Keratinocyte (primary cell): ENCODE results near the gene GRPEL1. TPM values are rescaled to one million over a fixed set of nuclear protein-coding genes. Genes with fewer than 3 reads are reported as not detected.

Experiments used
- DNase-seq: peaks from one replicate; pipeline ENCODE4 v3.0.0-alpha.2; 2011; ENCODE audit warnings: low read depth, missing footprints, low spot score
- FAIRE-seq: peaks from 2 replicates; lab custom pipeline; 2011; peaks lifted over from hg19 to GRCh38; lab: Jason Lieb, UNC
- H2AFZ ChIP-seq: 2 replicates; pipeline ENCODE4 v1.6.0; 2012; ENCODE audit warnings: low read length, control low read depth, inconsistent platforms; ENCODE audit not compliant: control insufficient read depth
- H3K27ac ChIP-seq: 2 replicates; pipeline ENCODE4 v1.5.1; 2011; ENCODE audit warnings: low read length; ENCODE audit not compliant: control insufficient read depth, insufficient read depth
- H3K27me3 ChIP-seq: 3 replicates; pipeline ENCODE4 v1.6.0; 2011; ENCODE audit warnings: low read length; ENCODE audit not compliant: control insufficient read depth, insufficient read depth; ENCODE audit errors: extremely low read depth
- H3K36me3 ChIP-seq, 2 experiments: 2 replicates in 1 of 2; 3 replicates in 1 of 2; pipeline ENCODE4 v1.5.1; 2011; ENCODE audit warnings: low read length in 2 of 2, mild to moderate bottlenecking in 1 of 2; ENCODE audit not compliant: control insufficient read depth in 2 of 2, insufficient read depth in 2 of 2; ENCODE audit errors: extremely low read depth in 1 of 2
- H3K4me1 ChIP-seq: 3 replicates; pipeline ENCODE4 v1.5.1; 2011; ENCODE audit warnings: low read length; ENCODE audit not compliant: control insufficient read depth, insufficient read depth; ENCODE audit errors: extremely low read depth
- H3K4me2 ChIP-seq: 3 replicates; pipeline ENCODE4 v1.6.0; 2011; ENCODE audit warnings: low read depth, low read length; ENCODE audit not compliant: control insufficient read depth, insufficient read depth; ENCODE audit errors: extremely low read depth
- H3K4me3 ChIP-seq, 3 experiments: fragments of 200-600 bp in 1 of 3; sonication (generic) in 1 of 3; 2 replicates in 2 of 3; 3 replicates in 1 of 3; pipeline ENCODE4 v1.5.1; 2011 to 2016; ENCODE audit warnings: low read length in 3 of 3, mild to moderate bottlenecking in 3 of 3, control low read depth in 2 of 3, inconsistent platforms in 1 of 3, low read depth in 1 of 3, mixed read lengths in 1 of 3, mixed run types in 1 of 3, moderate library complexity in 1 of 3; ENCODE audit not compliant: control insufficient read depth in 2 of 3, insufficient read depth in 2 of 3; ENCODE audit errors: extremely low read depth in 1 of 3
- H3K79me2 ChIP-seq: 2 replicates; pipeline ENCODE4 v1.6.0; 2012; ENCODE audit warnings: low read length; ENCODE audit not compliant: control insufficient read depth, insufficient read depth
- H3K9ac ChIP-seq: 3 replicates; pipeline ENCODE4 v1.6.0; 2011; ENCODE audit warnings: low read length; ENCODE audit not compliant: control insufficient read depth, insufficient read depth; ENCODE audit errors: extremely low read depth
- H3K9me1 ChIP-seq: 3 replicates; pipeline ENCODE4 v1.6.0; 2011; ENCODE audit warnings: low read length; ENCODE audit not compliant: control insufficient read depth, insufficient read depth; ENCODE audit errors: extremely low read depth
- H3K9me3 ChIP-seq: 2 replicates; pipeline ENCODE4 v1.5.1; 2012; ENCODE audit warnings: low read depth, low read length; ENCODE audit not compliant: control insufficient read depth
- H4K20me1 ChIP-seq: 3 replicates; pipeline ENCODE4 v1.6.0; 2011; ENCODE audit warnings: low read length; ENCODE audit not compliant: control insufficient read depth, insufficient read depth; ENCODE audit errors: extremely low read depth
- CTCF ChIP-seq, 3 experiments: IDR thresholded peaks in 1 of 3; conservative IDR thresholded peaks in 1 of 3; optimal IDR thresholded peaks in 1 of 3; 2 replicates in 2 of 3; 3 replicates in 1 of 3; pipeline versions ENCODE3 to v1.5.1; 2011; ENCODE audit warnings: low read length in 3 of 3, mild to moderate bottlenecking in 3 of 3, moderate library complexity in 2 of 3, control low read depth in 1 of 3, inconsistent platforms in 1 of 3; ENCODE audit not compliant: insufficient read depth in 2 of 3; ENCODE audit errors: extremely low read depth in 1 of 3
- EZH2 ChIP-seq: IDR thresholded peaks from one replicate; pipeline ENCODE4 v1.6.1; 2012; ENCODE audit warnings: inconsistent platforms, mild to moderate bottlenecking, low read length, moderate library complexity
- dilution Hi-C: fragments of 300-500 bp; cut with MboI; formaldehyde crosslinking; loops from one replicate; pipeline ENCODE4 v1.7.0; 2020; ENCODE audit warnings: low sequenced_read_pairs; ENCODE audit not compliant: extremely low pct_ligation_motif_present
- polyA plus RNA-seq, 5 experiments: library from polyadenylated mRNA; depleted of rRNA in 3 of 5; stranded (reverse) in 3 of 5; stranded (forward) in 1 of 5; unstranded in 1 of 5; fragments of >200 nt; gene quantifications; 1 replicate in 1 of 5; 2 replicates in 3 of 5; 3 replicates in 1 of 5; pipeline versions ENCODE4 v1.2.1 to v1.2.3, GENCODE V29; 2011 to 2012; ENCODE audit warnings: missing spikeins in 2 of 5, low read depth in 1 of 5, low replicate concordance in 1 of 5

Gene GRPEL1
- polyA plus RNA-seq, 1 donor (not counting 4 experiments of a cell fraction or from before 2014, with no cell fraction given) = 59.1 TPM

GRCh38 chr4:7018281-7018680 is 49.6 kb downstream of the GRPEL1 start:
- no peak overlapping the region for H3K27ac ChIP-seq
- FAIRE-seq = no peak
- H3K4me2 ChIP-seq = no peak overlapping the region
- H3K27me3 ChIP-seq = no peaks in the 10 kb centered on the region
- H3K4me3 ChIP-seq = no peak overlapping the region
- no peak for DNase-seq
- no peaks in the 10 kb centered on the region for H4K20me1 ChIP-seq
- H3K9ac ChIP-seq = no peak overlapping the region
- H3K4me1 ChIP-seq = peaks cover 10% of the 10 kb centered on the region
- no peaks in the 10 kb centered on the region for H3K9me1 ChIP-seq
- peaks cover 43 to 53% of the 10 kb centered on the region in 2 experiments for H3K36me3 ChIP-seq
- no peak overlapping the region for H2AFZ ChIP-seq
- peaks cover 6% of the 10 kb centered on the region for H3K79me2 ChIP-seq
- dilution Hi-C loops = no loop called here
- no peaks in the 10 kb centered on the region for H3K9me3 ChIP-seq
- TF ChIP-seq CTCF (optimal IDR thresholded peaks at IDR 0.05 in 1 of 3, IDR thresholded peaks at IDR 0.05 in 1 of 3, conservative IDR thresholded peaks at IDR 0.05 in 1 of 3; ENCODE audit: extremely low read depth in 1 of 3, insufficient read depth in 2 of 3, low read length in 3 of 3) (no peak), EZH2 (no peak)

- TF ChIP-seq CTCF (optimal IDR thresholded peaks at IDR 0.05 in 1 of 3, IDR thresholded peaks at IDR 0.05 in 1 of 3, conservative IDR thresholded peaks at IDR 0.05 in 1 of 3; ENCODE audit: extremely low read depth in 1 of 3, insufficient read depth in 2 of 3, low read length in 3 of 3) = no peak
- TF ChIP-seq EZH2 = no peak
- no peak for FAIRE-seq
- Histone ChIP-seq H3K27me3 (no peaks in the 10 kb centered on the region), H3K9ac (no peak overlapping the region), H4K20me1 (no peaks in the 10 kb centered on the region), H3K36me3 (peaks cover 44 to 56% of the 10 kb centered on the region in 2 experiments), H3K4me2 (no peak overlapping the region), H3K79me2 (peaks cover 6% of the 10 kb centered on the region), H2AFZ (no peak overlapping the region), H3K9me1 (no peaks in the 10 kb centered on the region), H3K4me3 (no peak overlapping the region), H3K27ac (no peak overlapping the region), H3K4me1 (peaks cover 10% of the 10 kb centered on the region), H3K9me3 (no peaks in the 10 kb centered on the region)
- DNase-seq = no peak
- dilution Hi-C loops = no loop called here
These were observed 50.3 kb downstream of the GRPEL1 start for GRCh38 chr4:7017446-7018048.
